Activated naive CD4-positive, alpha-beta T cell treated with anti-CD3 and anti-CD28 coated beads, Interleukin-2, amount 50 U/mL, for 16 hours (primary cell): ENCODE data around the gene MAGEC3.

ENCODE experiments used
- DNase-seq: peaks from one replicate; pipeline ENCODE4 v3.0.0-alpha.2; 2020

The MAGEC3 gene

GRCh38 chrX:141947350-141947749, 109.2 kb downstream of the MAGEC3 start:
- DNase-seq = no peak
